GM23338 (cell line): ENCODE data around the gene KLHL25.

Experiments
- CREB1 ChIP-seq: fragments of 250-450 bp; sonication (Bioruptor Pico); IDR thresholded peaks from 2 replicates; pipeline ENCODE4 v1.5.0; 2020; ENCODE audit warnings: low read depth, mild to moderate bottlenecking, moderate library complexity
- CTCF ChIP-seq, 2 experiments: fragments of 200-600 bp in 1 of 2; sonication (generic) in 1 of 2; conservative IDR thresholded peaks; 2 replicates each; pipeline versions ENCODE4 v1.5.1 to v1.6.1; 2016 to 2017; ENCODE audit warnings: antibody characterized with exemption in 2 of 2, low read depth in 2 of 2, mild to moderate bottlenecking in 2 of 2, moderate library complexity in 1 of 2
- ETS1 ChIP-seq: IDR thresholded peaks from 2 replicates; pipeline ENCODE4 v1.6.1; 2016; ENCODE audit warnings: antibody characterized with exemption
- EZH2 ChIP-seq: fragments of 200-600 bp; sonication (generic); IDR thresholded peaks from one replicate; pipeline ENCODE4 v1.8.0; 2017; ENCODE audit warnings: antibody characterized with exemption, mild to moderate bottlenecking, low read depth; ENCODE audit not compliant: unreplicated experiment
- EZH2phosphoT487 ChIP-seq: fragments of 200-600 bp; sonication (generic); IDR thresholded peaks from one replicate; pipeline ENCODE4 v1.8.1; 2018; ENCODE audit warnings: antibody characterized with exemption; ENCODE audit not compliant: unreplicated experiment
- POLR2AphosphoS5 ChIP-seq: IDR thresholded peaks from 2 replicates; pipeline ENCODE4 v1.6.1; 2016; ENCODE audit warnings: antibody characterized with exemption, low read depth
- REST ChIP-seq: IDR thresholded peaks from one replicate; pipeline ENCODE4 v1.6.1; 2018; ENCODE audit warnings: antibody characterized with exemption; ENCODE audit not compliant: unreplicated experiment
- STAT1 ChIP-seq: IDR thresholded peaks from one replicate; pipeline ENCODE4 v1.6.1; 2016; ENCODE audit warnings: antibody characterized with exemption; ENCODE audit not compliant: unreplicated experiment
- ZNF114 ChIP-seq: fragments of 250-450 bp; sonication (Bioruptor Pico); IDR thresholded peaks from 2 replicates; pipeline ENCODE4 v1.5.0; 2020; ENCODE audit warnings: mild to moderate bottlenecking, moderate library complexity

GRCh38 chr15:85821545-85821944, 26.8 kb upstream of the KLHL25 start:
- TF ChIP-seq EZH2phosphoT487, result no peak
- TF ChIP-seq CTCF (conservative IDR thresholded peaks at IDR 0.05; ENCODE audit: low read depth in 2 of 2), result no peak
- TF ChIP-seq CREB1 (CRISPR knock-in tag), result no peak
- TF ChIP-seq EZH2, result no peak
- TF ChIP-seq POLR2AphosphoS5, result no peak
- TF ChIP-seq ETS1, result no peak
- TF ChIP-seq ZNF114, result no peak
- no peak for TF ChIP-seq REST
- no peak for TF ChIP-seq STAT1
